Stimulated activated CD4-positive, alpha-beta T cell treated with anti-CD3 and anti-CD28 coated beads, Interleukin-1b, Interleukin-23, amount 100 ng/mL, for 24 hours (primary cell): Measurements from ENCODE around the gene ARHGEF25.
"Not testable (repeated sequence)": the region's sequence is repeated elsewhere in the genome, so short reads cannot be mapped to it uniquely, and the experiment has no call there.

Source experiments
- DNase-seq, 4 experiments: peaks; one replicate each; pipeline ENCODE4 v3.0.0-alpha.2; 2020; ENCODE audit warnings: low read depth in 4 of 4, low spot score in 1 of 4

Gene ARHGEF25

GRCh38 chr12:57607958-57608663 lies 3.1 kb upstream of the ARHGEF25 start:
- no peak for DNase-seq

GRCh38 chr12:57609101-57609780 lies 2.0 kb upstream of the ARHGEF25 start:
- DNase-seq = no peak

GRCh38 chr12:57609781-57610553 lies 1.3 kb upstream of the ARHGEF25 start:
- no peak for DNase-seq

- DNase-seq = no peak
These were observed 604 bp upstream of the ARHGEF25 start for GRCh38 chr12:57610554-57611107.

GRCh38 chr12:57611827-57612710 lies 834 bp downstream of the ARHGEF25 start:
- DNase-seq = no peak

- no peak for DNase-seq
These were observed 1.6 kb downstream of the ARHGEF25 start for GRCh38 chr12:57612711-57613426.

- DNase-seq = no peak
These were observed 2.3 kb downstream of the ARHGEF25 start for GRCh38 chr12:57613427-57614109.

GRCh38 chr12:57614178-57614947 lies 3.1 kb downstream of the ARHGEF25 start:
- DNase-seq = no peak

GRCh38 chr12:57614948-57615500 lies 3.8 kb downstream of the ARHGEF25 start:
- no peak for DNase-seq

GRCh38 chr12:57615637-57616036 lies 4.4 kb downstream of the ARHGEF25 start:
- no peak for DNase-seq

- no peak for DNase-seq
These were observed 5.3 kb downstream of the ARHGEF25 start for GRCh38 chr12:57616383-57617101.

GRCh38 chr12:57617942-57618341 lies 6.7 kb downstream of the ARHGEF25 start:
- no peak for DNase-seq

- not testable (repeated sequence) for DNase-seq
These were observed 7.2 kb downstream of the ARHGEF25 start for GRCh38 chr12:57618431-57618830.

- no peak for DNase-seq
These were observed 7.8 kb downstream of the ARHGEF25 start for GRCh38 chr12:57618966-57619433.

- DNase-seq = no peak
These were observed 8.4 kb downstream of the ARHGEF25 start for GRCh38 chr12:57619434-57620244.

- no peak for DNase-seq
These were observed 9.2 kb downstream of the ARHGEF25 start for GRCh38 chr12:57620245-57620935.
